Left lung (tissue), 10 donors: ENCODE data around the gene MAOA. TPM values are rescaled to one million over a fixed set of nuclear protein-coding genes. Genes with fewer than 3 reads are reported as not detected.
A peak's percentile ranks its signal among the peaks of the same experiment; 100 is the strongest.

Experiments used
- ATAC-seq: fragments of 200-7000 bp; cut with Tn5 transposase; one replicate; pipeline ENCODE4 v1.9.1; 2020; ENCODE audit warnings: moderate library complexity
- DNase-seq, 4 donors: peaks; one replicate each; pipeline ENCODE4 v3.0.0-alpha.2; 2013 to 2020
- H3K27ac ChIP-seq, 2 donors: fragments of 200-600 bp; sonication (generic) in 1 of 2; one replicate each; pipeline versions ENCODE4 v1.5.0 to v1.8.0; 2020 to 2021
- H3K27me3 ChIP-seq, 2 donors: fragments of 200-600 bp; sonication (generic) in 1 of 2; one replicate each; pipeline versions ENCODE4 v1.5.0 to v1.8.0; 2020 to 2021
- H3K36me3 ChIP-seq, 2 donors: fragments of 200-600 bp; sonication (generic) in 1 of 2; one replicate each; pipeline versions ENCODE4 v1.5.0 to v1.8.0; 2020 to 2021
- H3K4me1 ChIP-seq, 2 donors: fragments of 200-600 bp; one replicate each; pipeline ENCODE4 v1.8.0; 2021
- H3K4me3 ChIP-seq, 2 donors: fragments of 200-600 bp; sonication (generic) in 1 of 2; one replicate each; pipeline versions ENCODE4 v1.5.0 to v1.8.0; 2020 to 2021; ENCODE audit warnings: mild to moderate bottlenecking in 1 of 2
- H3K9me3 ChIP-seq, 2 donors: fragments of 200-600 bp; sonication (generic) in 1 of 2; one replicate each; pipeline versions ENCODE4 v1.5.0 to v1.8.0; 2020 to 2021
- CTCF ChIP-seq, 2 donors: fragments of 200-600 bp; sonication (generic) in 1 of 2; IDR thresholded peaks; one replicate each; pipeline versions ENCODE4 v1.5.0 to v1.8.0; 2021; ENCODE audit warnings: antibody characterized with exemption in 2 of 2
- intact Hi-C, 2 donors: fragments of 100-400 bp; cut with DNase I; formaldehyde crosslinking; loops; one replicate each; pipeline versions ENCODE4 v1.11.2 to v1.14.2; 2022
- polyA plus RNA-seq, 6 donors: library from polyadenylated mRNA; unstranded; fragments of 120-200 nt; gene quantifications; one replicate each; pipeline ENCODE4 v1.2.1, GENCODE V29; 2013; ENCODE audit not compliant: insufficient read length in 6 of 6
- total RNA-seq, 2 donors: library from RNA; stranded (reverse); fragmentation: NEBNext Ultra II Directional; extraction: Animal tissue kit (Norgen Biotek cat#: 25700); gene quantifications; one replicate each; pipeline ENCODE4 v1.2.1, GENCODE V29; 2021
- donor health status: DM: no; HTN: yes; CAD: no.
- donor health status: DM: no; HTN: no; CAD: no.

Gene MAOA
- total and polyA plus RNA-seq, 8 donors: 54.2 to 159 (median 56.1) TPM

GRCh38 chrX:43741843-43742573, 85.9 kb downstream of the MAOA start:
- DNase-seq: no peak
- peaks cover 0 to 6% of the 10 kb centered on the region in 2 donors for H3K36me3 ChIP-seq
- H3K9me3 ChIP-seq: no peaks in the 10 kb centered on the region
- TF ChIP-seq CTCF (IDR thresholded peaks at IDR 0.05): no peak
- no peak overlapping the region for H3K4me3 ChIP-seq
- intact Hi-C loops: no loop called here
- no peaks in the 10 kb centered on the region for H3K27me3 ChIP-seq
- H3K4me1 ChIP-seq: peaks cover 0 to 15% of the 10 kb centered on the region in 2 donors
- peak; percentile 56 for ATAC-seq
- peak overlapping the region in 1 of 2 donors; percentile 18 for H3K27ac ChIP-seq

- Histone ChIP-seq H3K36me3 (peaks cover 0 to 6% of the 10 kb centered on the region in 2 donors), H3K27ac (no peak overlapping the region), H3K27me3 (no peaks in the 10 kb centered on the region), H3K4me3 (no peak overlapping the region), H3K4me1 (peaks cover 0 to 15% of the 10 kb centered on the region in 2 donors), H3K9me3 (no peaks in the 10 kb centered on the region)
- DNase-seq (no peak), ATAC-seq (no peak)
- TF ChIP-seq CTCF (IDR thresholded peaks at IDR 0.05): no peak
- intact Hi-C loops: no loop called here
Observed at GRCh38 chrX:43743100-43743822, 87.2 kb downstream of the MAOA start.

GRCh38 chrX:43744284-43744683, 88.2 kb downstream of the MAOA start:
- Histone ChIP-seq H3K36me3 (peaks cover 0 to 6% of the 10 kb centered on the region in 2 donors), H3K9me3 (no peaks in the 10 kb centered on the region), H3K27ac (no peak overlapping the region), H3K4me1 (peaks cover 0 to 15% of the 10 kb centered on the region in 2 donors), H3K4me3 (no peak overlapping the region), H3K27me3 (no peaks in the 10 kb centered on the region)
- DNase-seq (no peak), ATAC-seq (no peak)
- no peak for TF ChIP-seq CTCF (IDR thresholded peaks at IDR 0.05)
- intact Hi-C loops: no loop called here

GRCh38 chrX:43745938-43746721, 90.0 kb downstream of the MAOA start:
- H3K9me3 ChIP-seq: no peaks in the 10 kb centered on the region
- peaks cover 0 to 14% of the 10 kb centered on the region in 2 donors for H3K4me1 ChIP-seq
- no peak overlapping the region for H3K4me3 ChIP-seq
- peak overlapping the region; percentile 33 to 58 for H3K27ac ChIP-seq
- peak; percentile 61 for ATAC-seq
- H3K27me3 ChIP-seq: no peaks in the 10 kb centered on the region
- intact Hi-C loops: no loop called here
- H3K36me3 ChIP-seq: peaks cover 0 to 6% of the 10 kb centered on the region in 2 donors
- no peak for DNase-seq
- no peak for TF ChIP-seq CTCF (IDR thresholded peaks at IDR 0.05)
